ENCODE data around the gene ADAMTS8. TPM values are rescaled to one million over a fixed set of nuclear protein-coding genes. Genes with fewer than 3 reads are reported as not detected.

Gene ADAMTS8
- total RNA-seq, 1 donor from 2014 or later = 39.1 TPM

- H3K27me3 ChIP-seq = peaks cover 11% of the 10 kb centered on the region
- H3K4me3 ChIP-seq = peak within 1 kb of the TSS; percentile 62
- DNase-seq (peak; percentile 93), ATAC-seq (peak; percentile 92)
- no peak for TF ChIP-seq CTCF (IDR thresholded peaks at IDR 0.05)
- intact Hi-C loops (cut with DNase I) = no loop called here
- H3K9me3 ChIP-seq = no peaks in the 10 kb centered on the region
- no peaks in the 10 kb centered on the region for H3K4me1 ChIP-seq
- H3K36me3 ChIP-seq = no peaks in the 10 kb centered on the region
- H3K27ac ChIP-seq = peak within 1 kb of the TSS; percentile 75
Observed at GRCh38 chr11:130448416-130449309, 20.3 kb upstream of the ADAMTS8 start, which contains the start of gene ADAMTS15. Gene ADAMTS15 (plus strand): TSS chr11:130448645. CDS start chr11:130448974, 329 bp downstream.

GRCh38 chr11:130448039-130448415 lies 19.6 kb upstream of the ADAMTS8 start:
- H3K36me3 ChIP-seq = no peaks in the 10 kb centered on the region

GRCh38 chr11:130445788-130446187 lies 17.4 kb upstream of the ADAMTS8 start:
- H3K4me1 ChIP-seq = no peaks in the 10 kb centered on the region
- ATAC-seq = no peak
- no peak overlapping the region for H3K27ac ChIP-seq
- no peaks in the 10 kb centered on the region for H3K9me3 ChIP-seq
- intact Hi-C loops (cut with DNase I) = no loop called here
- TF ChIP-seq CTCF (IDR thresholded peaks at IDR 0.05) = no peak
- H3K27me3 ChIP-seq = peaks cover 11% of the 10 kb centered on the region
- no peaks in the 10 kb centered on the region for H3K36me3 ChIP-seq
- DNase-seq = no peak
- no peak overlapping the region for H3K4me3 ChIP-seq

More at GRCh38 chr11:130448039-130448415, 19.6 kb upstream of the ADAMTS8 start:
- DNase-seq = no peak
- Histone ChIP-seq H3K27me3 (peaks cover 11% of the 10 kb centered on the region), H3K4me3 (peak overlapping the region; percentile 62), H3K4me1 (no peaks in the 10 kb centered on the region), H3K27ac (no peak overlapping the region), H3K9me3 (no peaks in the 10 kb centered on the region)
- intact Hi-C loops (cut with DNase I) = no loop called here
- ATAC-seq = no peak
- no peak for TF ChIP-seq CTCF (IDR thresholded peaks at IDR 0.05)

- Histone ChIP-seq H3K9me3 (no peaks in the 10 kb centered on the region), H3K4me3 (no peak overlapping the region), H3K27ac (no peak overlapping the region), H3K36me3 (no peaks in the 10 kb centered on the region), H3K4me1 (no peaks in the 10 kb centered on the region), H3K27me3 (no peaks in the 10 kb centered on the region)
- ATAC-seq = no peak
- TF ChIP-seq CTCF (IDR thresholded peaks at IDR 0.05) = no peak
- intact Hi-C loops (cut with DNase I) = no loop called here
- DNase-seq = no peak
Observed at GRCh38 chr11:130442737-130443136, 14.3 kb upstream of the ADAMTS8 start.

GRCh38 chr11:130441719-130442118 lies 13.3 kb upstream of the ADAMTS8 start:
- DNase-seq (no peak), ATAC-seq (no peak)
- H3K27me3 ChIP-seq = no peaks in the 10 kb centered on the region
- no peak overlapping the region for H3K4me3 ChIP-seq
- no peak overlapping the region for H3K27ac ChIP-seq
- no peak for TF ChIP-seq CTCF (IDR thresholded peaks at IDR 0.05)
- no peaks in the 10 kb centered on the region for H3K4me1 ChIP-seq
- intact Hi-C loops (cut with DNase I) = no loop called here
- no peaks in the 10 kb centered on the region for H3K36me3 ChIP-seq
- no peaks in the 10 kb centered on the region for H3K9me3 ChIP-seq
